ENCODE data around the gene ATRAID.

ATRAID gene

GRCh38 chr2:27251766-27252165, 39.9 kb downstream of the ATRAID start:
- no peak for DNase-seq

GRCh38 chr2:27255187-27255586, 43.3 kb downstream of the ATRAID start:
- no peak for DNase-seq

GRCh38 chr2:27255660-27256059, 43.8 kb downstream of the ATRAID start:
- no peak for DNase-seq

- no peak for DNase-seq
Measured at GRCh38 chr2:27256855-27257454, 45.1 kb downstream of the ATRAID start.

GRCh38 chr2:27258051-27258450, 46.2 kb downstream of the ATRAID start:
- DNase-seq: no peak

- DNase-seq: no peak
Measured at GRCh38 chr2:27261241-27261925, 49.5 kb downstream of the ATRAID start.

- DNase-seq: no peak
Measured at GRCh38 chr2:27261926-27262298, 50.1 kb downstream of the ATRAID start.

- DNase-seq: peak; percentile 75
Measured at GRCh38 chr2:27262379-27263286, 50.8 kb downstream of the ATRAID start, which contains the start of gene SLC30A3. SLC30A3 (minus strand) TSS chr2:27263047; CDS start chr2:27262906, 141 bp downstream.

- peak; percentile 8 for DNase-seq
Measured at GRCh38 chr2:27263287-27264252, 51.7 kb downstream of the ATRAID start.

- peak; percentile 7 for DNase-seq
Measured at GRCh38 chr2:27264253-27264752, 52.5 kb downstream of the ATRAID start.

GRCh38 chr2:27264753-27265535, 53.1 kb downstream of the ATRAID start:
- peak; percentile 76 for DNase-seq

GRCh38 chr2:27265536-27265870, 53.7 kb downstream of the ATRAID start:
- DNase-seq: no peak
